ENCODE data around the gene PPP2R5D. TPM values are rescaled to one million over a fixed set of nuclear protein-coding genes. Genes with fewer than 3 reads are reported as not detected.

PPP2R5D gene
- total RNA-seq, 4 donors from 2014 or later: 44.3 to 68.2 (median 52.6) TPM

DNA sequence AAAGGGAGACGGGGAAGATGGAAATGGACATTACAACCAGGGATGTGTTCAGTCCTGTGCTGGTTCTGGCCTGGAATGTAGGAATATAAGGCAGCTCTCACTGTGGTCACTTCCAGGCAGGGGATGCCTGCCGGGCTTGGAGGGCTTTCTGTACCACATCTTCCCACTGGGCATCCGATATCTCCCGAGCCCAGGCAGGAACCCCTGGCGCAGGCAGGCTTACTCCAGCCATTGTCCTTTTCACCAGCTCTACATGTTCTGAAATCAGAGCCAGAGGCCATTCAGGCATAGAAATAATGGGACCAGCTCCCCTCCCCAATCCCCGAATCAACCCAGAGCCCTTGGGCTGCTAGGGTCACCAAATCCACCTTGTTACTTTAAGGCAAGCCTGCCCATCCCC lies 28.0 kb downstream of the PPP2R5D start:
- Histone ChIP-seq H3K27ac (peak overlapping the region in 1 of 4 donors; percentile 91), H3K9me3 (no peaks in the 10 kb centered on the region), H3K4me1 (peaks cover 39 to 43% of the 10 kb centered on the region in 2 donors), H3K27me3 (no peaks in the 10 kb centered on the region), H3K36me3 (peaks cover 0 to 53% of the 10 kb centered on the region in 2 donors), H3K4me3 (no peak overlapping the region)
- TF ChIP-seq POLR2A (IDR thresholded peaks at IDR 0.05): no peak
- TF ChIP-seq, protein P1, sequence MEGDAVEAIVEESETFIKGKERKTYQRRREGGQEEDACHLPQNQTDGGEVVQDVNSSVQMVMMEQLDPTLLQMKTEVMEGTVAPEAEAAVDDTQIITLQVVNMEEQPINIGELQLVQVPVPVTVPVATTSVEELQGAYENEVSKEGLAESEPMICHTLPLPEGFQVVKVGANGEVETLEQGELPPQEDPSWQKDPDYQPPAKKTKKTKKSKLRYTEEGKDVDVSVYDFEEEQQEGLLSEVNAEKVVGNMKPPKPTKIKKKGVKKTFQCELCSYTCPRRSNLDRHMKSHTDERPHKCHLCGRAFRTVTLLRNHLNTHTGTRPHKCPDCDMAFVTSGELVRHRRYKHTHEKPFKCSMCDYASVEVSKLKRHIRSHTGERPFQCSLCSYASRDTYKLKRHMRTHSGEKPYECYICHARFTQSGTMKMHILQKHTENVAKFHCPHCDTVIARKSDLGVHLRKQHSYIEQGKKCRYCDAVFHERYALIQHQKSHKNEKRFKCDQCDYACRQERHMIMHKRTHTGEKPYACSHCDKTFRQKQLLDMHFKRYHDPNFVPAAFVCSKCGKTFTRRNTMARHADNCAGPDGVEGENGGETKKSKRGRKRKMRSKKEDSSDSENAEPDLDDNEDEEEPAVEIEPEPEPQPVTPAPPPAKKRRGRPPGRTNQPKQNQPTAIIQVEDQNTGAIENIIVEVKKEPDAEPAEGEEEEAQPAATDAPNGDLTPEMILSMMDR (IDR thresholded peaks at IDR 0.05 in 4 of 5, conservative IDR thresholded peaks at IDR 0.05 in 1 of 5): no peak
- in situ Hi-C loops (cut with MboI; ENCODE audit: low sequenced_read_pairs in 4 of 4): loop anchor here in 1 of 4 donors (10.0 kb wide), 1 partner anchor 448 kb away; the partner anchor contains the start of gene UBR2
- no peak for ATAC-seq
- intact Hi-C loops (cut with DNase I; ENCODE audit: low total_unique reads): loop anchor here (2.0 to 10.0 kb wide), 4 partner anchors 28 to 1278 kb away; partner anchors contain the start of genes MRPS10, PPP2R5D and TFEB
- DNase-seq: no peak

DNA sequence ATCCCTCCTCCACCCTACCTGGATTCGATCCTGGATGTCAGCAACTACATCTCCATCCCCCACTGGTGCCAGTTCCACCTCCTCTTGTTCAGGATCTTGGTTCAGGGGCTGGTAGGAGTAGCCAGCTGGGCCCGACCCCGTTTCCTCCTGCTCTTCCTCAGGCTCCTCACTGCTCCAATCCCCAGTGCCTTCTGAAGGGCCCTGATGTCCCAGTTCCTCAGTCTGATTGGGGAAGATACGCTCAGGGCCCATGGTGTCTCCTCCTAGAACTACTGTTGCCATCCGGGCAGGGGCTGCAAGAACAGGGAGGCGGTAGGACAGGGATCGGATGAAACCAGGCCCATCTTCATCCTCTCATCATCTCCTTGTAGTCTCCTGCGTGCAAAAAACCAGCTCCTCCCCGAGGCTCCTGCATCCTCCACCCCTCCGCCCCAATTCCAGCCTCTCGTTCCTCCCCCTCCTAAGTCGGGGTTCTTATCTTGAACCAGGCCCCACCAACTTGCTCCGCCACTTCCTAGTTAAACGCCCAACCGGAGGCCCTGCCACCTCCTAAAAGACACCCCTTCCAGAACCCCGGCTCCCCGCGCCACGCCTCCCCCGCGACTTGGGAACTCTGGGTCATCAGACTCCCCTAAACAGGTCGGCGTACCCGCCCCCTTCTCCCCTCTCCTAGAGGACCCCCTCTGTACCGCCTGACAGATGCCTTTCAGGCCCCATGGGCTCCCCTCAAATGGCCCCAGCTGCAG lies 28.9 kb downstream of the PPP2R5D start:
- intact Hi-C loops (cut with DNase I; ENCODE audit: low total_unique reads): loop anchor here (2.0 to 10.0 kb wide), 4 partner anchors 28 to 1278 kb away; partner anchors contain the start of genes MRPS10, PPP2R5D and TFEB
- in situ Hi-C loops (cut with MboI; ENCODE audit: low sequenced_read_pairs in 4 of 4): loop anchor here in 1 of 4 donors (10.0 kb wide), 1 partner anchor 448 kb away; the partner anchor contains the start of gene UBR2

DNA sequence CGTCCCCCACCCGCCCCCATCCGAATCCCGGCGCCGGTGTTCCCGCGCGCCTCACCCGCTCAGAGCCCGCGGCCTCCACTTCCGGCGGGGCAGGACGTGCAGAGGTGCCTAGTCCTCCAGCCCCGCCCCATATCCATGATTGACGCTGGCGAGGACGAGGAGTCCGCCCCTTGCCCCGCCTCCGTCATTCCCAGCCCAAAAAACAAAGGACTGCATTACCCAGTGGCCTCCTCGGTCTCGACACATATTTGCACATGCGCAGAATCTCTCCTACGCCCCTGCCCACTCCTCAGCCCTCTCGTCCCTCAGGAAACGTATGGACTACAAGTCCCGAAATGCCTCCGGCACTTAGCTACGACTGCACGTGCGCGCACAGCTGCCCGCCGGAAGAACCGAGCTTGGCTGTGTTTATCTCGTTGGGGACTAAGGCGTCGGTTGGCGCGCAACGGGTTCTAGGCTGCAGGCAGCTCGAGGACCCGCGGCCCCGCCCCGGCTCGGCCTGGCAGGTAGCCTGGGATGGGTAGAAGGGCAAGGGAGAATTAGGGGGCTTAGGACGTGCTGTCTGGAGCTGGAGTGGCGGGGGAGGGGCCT lies 29.6 kb downstream of the PPP2R5D start, which contains the start of the genes KLHDC3 and MEA1:
Gene KLHDC3, plus strand, starts transcription at position 407 of the 591 bp plus-strand sequence. CDS start 2,944 bp downstream, outside the sequence.
Gene MEA1, minus strand, starts transcription at position 104 of the 591 bp plus-strand sequence. CDS start 133 bp downstream, outside the sequence.
- peak; percentile 100 for DNase-seq
- H3K36me3 ChIP-seq: peaks cover 0 to 53% of the 10 kb centered on the region in 2 donors
- H3K4me1 ChIP-seq: peaks cover 54 to 59% of the 10 kb centered on the region in 2 donors
- H3K27me3 ChIP-seq: no peaks in the 10 kb centered on the region
- TF ChIP-seq, protein P1 (IDR thresholded peaks at IDR 0.05 in 4 of 5, conservative IDR thresholded peaks at IDR 0.05 in 1 of 5): no peak
- peak; percentile 66 for TF ChIP-seq POLR2A (IDR thresholded peaks at IDR 0.05)
- in situ Hi-C loops (cut with MboI; ENCODE audit: low sequenced_read_pairs in 4 of 4) (loop anchor here in 1 of 4 donors (10.0 kb wide), 1 partner anchor 449 kb away; the partner anchor contains the start of gene UBR2), intact Hi-C loops (cut with DNase I; ENCODE audit: low total_unique reads) (loop anchor here (1.0 to 10.0 kb wide), 7 partner anchors 21 to 1279 kb away; partner anchors contain the start of genes KLC4, MRPL2, MRPS10 and PPP2R5D)
- peak; percentile 94 to 97 for ATAC-seq
- peak within 1 kb of the TSS; percentile 77 to 90 (median 82) for H3K4me3 ChIP-seq
- peak within 1 kb of the TSS; percentile 95 to 98 (median 98) for H3K27ac ChIP-seq
- no peaks in the 10 kb centered on the region for H3K9me3 ChIP-seq

More for the DNA sequence above, 28.9 kb downstream of the PPP2R5D start:
- peak overlapping the region; percentile 77 to 90 (median 82) for H3K4me3 ChIP-seq
- H3K9me3 ChIP-seq: no peaks in the 10 kb centered on the region
- peak in 1 of 2 donors; percentile 3 for ATAC-seq
- no peaks in the 10 kb centered on the region for H3K27me3 ChIP-seq
- TF ChIP-seq POLR2A (IDR thresholded peaks at IDR 0.05): no peak
- TF ChIP-seq, protein P1 (IDR thresholded peaks at IDR 0.05 in 4 of 5, conservative IDR thresholded peaks at IDR 0.05 in 1 of 5): no peak
- peaks cover 0 to 53% of the 10 kb centered on the region in 2 donors for H3K36me3 ChIP-seq
- no peak for DNase-seq
- H3K27ac ChIP-seq: peak overlapping the region; percentile 80 to 97 (median 93)
- H3K4me1 ChIP-seq: peaks cover 48 to 52% of the 10 kb centered on the region in 2 donors

DNA sequence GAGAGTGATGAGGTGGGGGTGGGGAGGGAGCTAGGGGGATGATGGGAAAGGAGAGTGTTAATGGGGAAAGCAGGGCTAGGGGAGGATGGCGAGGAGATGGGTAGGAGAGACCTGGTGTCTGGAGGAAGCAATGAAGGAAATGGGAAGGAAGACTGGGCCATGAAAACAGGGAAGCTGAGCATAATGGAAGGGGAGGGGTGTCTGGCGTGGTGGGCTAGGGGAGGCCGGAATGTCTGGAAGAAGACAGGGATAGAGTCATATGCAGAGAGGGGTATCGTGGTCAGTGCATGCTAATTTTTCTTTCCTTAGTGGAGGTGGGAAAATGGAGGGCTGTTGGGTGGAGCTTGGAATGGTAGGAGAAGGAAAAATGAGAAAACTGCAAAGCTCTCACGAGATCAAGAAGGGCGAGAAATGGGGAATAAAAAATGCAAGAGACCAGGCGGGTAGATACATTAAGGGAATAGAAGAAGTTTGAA lies 30.1 kb downstream of the PPP2R5D start:
- H3K4me3 ChIP-seq: peak overlapping the region; percentile 77 to 90 (median 80)
- peak overlapping the region; percentile 95 to 98 (median 98) for H3K27ac ChIP-seq
- intact Hi-C loops (cut with DNase I; ENCODE audit: low total_unique reads) (loop anchor here (1.0 to 10.0 kb wide), 5 partner anchors 20 to 1280 kb away; partner anchors contain the start of genes KLC4, MRPL2, MRPS10 and SRF), in situ Hi-C loops (cut with MboI; ENCODE audit: low sequenced_read_pairs in 4 of 4) (loop anchor here in 1 of 4 donors (10.0 kb wide), 1 partner anchor 450 kb away; the partner anchor contains the start of gene UBR2)
- no peak for DNase-seq
- no peak for ATAC-seq
- H3K27me3 ChIP-seq: no peaks in the 10 kb centered on the region
- peaks cover 60 to 64% of the 10 kb centered on the region in 2 donors for H3K4me1 ChIP-seq
- TF ChIP-seq, protein P1 (IDR thresholded peaks at IDR 0.05 in 4 of 5, conservative IDR thresholded peaks at IDR 0.05 in 1 of 5): no peak
- no peak for TF ChIP-seq POLR2A (IDR thresholded peaks at IDR 0.05)
- peaks cover 0 to 53% of the 10 kb centered on the region in 2 donors for H3K36me3 ChIP-seq
- H3K9me3 ChIP-seq: no peaks in the 10 kb centered on the region

Measured in gastrocnemius medialis (tissue), 4 donors.